Peyer's patch (tissue), 4 donors: ENCODE measurements around the gene NRL.

Source experiments
- CTCF ChIP-seq, 6 experiments: fragments of 450-650 bp in 4 of 6; fragments of 200-600 bp in 2 of 6; sonication (generic) in 1 of 6; IDR thresholded peaks; one replicate each; pipeline ENCODE4 v1.5.1; 2017 to 2019; ENCODE audit warnings: antibody characterized with exemption in 6 of 6, mild to moderate bottlenecking in 3 of 6, moderate library complexity in 1 of 6
- POLR2A ChIP-seq, 2 donors: fragments of 450-650 bp; IDR thresholded peaks; one replicate each; pipeline ENCODE4 v1.5.1; 2017; ENCODE audit warnings: antibody characterized with exemption in 2 of 2, mild to moderate bottlenecking in 2 of 2, moderate library complexity in 2 of 2

DNA sequence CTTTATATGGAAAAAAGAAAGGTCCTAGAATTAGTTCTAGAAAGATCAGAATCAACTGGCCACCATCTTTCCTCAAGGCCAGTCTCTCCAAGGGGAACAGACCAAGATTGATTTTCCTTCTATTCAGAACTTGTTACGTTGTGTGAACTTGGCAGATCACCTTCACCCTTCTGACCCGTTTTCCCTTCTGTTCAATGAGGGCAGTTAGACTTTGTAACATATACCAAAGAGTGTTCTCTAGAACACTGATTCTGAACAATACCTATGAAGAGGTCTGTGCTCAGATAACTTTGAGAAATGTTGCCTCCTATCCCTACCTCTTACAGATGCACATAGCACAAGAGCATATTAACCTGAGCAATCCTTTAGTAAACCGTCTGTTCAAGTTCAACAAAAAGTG lies 31.3 kb downstream of the NRL start:
- TF ChIP-seq CTCF (IDR thresholded peaks at IDR 0.05) (no peak), POLR2A (IDR thresholded peaks at IDR 0.05) (no peak)
